Ectodermal cell (in vitro differentiated cells): ENCODE measurements around the gene ITPRIP.

Experiments
- H3K27ac ChIP-seq: 2 replicates; pipeline ENCODE4 v1.7.0; 2013; ENCODE audit warnings: mild to moderate bottlenecking, low read depth, low read length; ENCODE audit not compliant: insufficient read depth, poor library complexity, severe bottlenecking
- H3K27me3 ChIP-seq: 2 replicates; pipeline ENCODE4 v1.7.0; 2013; ENCODE audit warnings: mild to moderate bottlenecking, low read length; ENCODE audit not compliant: insufficient read depth, control insufficient read depth, poor library complexity, severe bottlenecking
- H3K36me3 ChIP-seq: one replicate; pipeline ENCODE4 v1.7.0; 2013; ENCODE audit warnings: low read length; ENCODE audit not compliant: control insufficient read depth, insufficient read depth
- H3K4me1 ChIP-seq: one replicate; pipeline ENCODE4 v1.7.0; 2013; ENCODE audit warnings: low read length; ENCODE audit not compliant: control insufficient read depth, insufficient read depth
- H3K4me3 ChIP-seq: 2 replicates; pipeline ENCODE4 v1.7.0; 2013; ENCODE audit warnings: low read depth, low read length, control low read depth; ENCODE audit not compliant: insufficient read depth
- H3K9me3 ChIP-seq: 2 replicates; pipeline ENCODE4 v1.7.0; 2013; ENCODE audit warnings: mild to moderate bottlenecking, low read length, moderate library complexity; ENCODE audit not compliant: control insufficient read depth
- WGBS, 2 experiments: methylation state at CpG; one replicate each; pipeline ENCODE4 v1.1.7; 2013; ENCODE audit warnings: missing lambda C conversion rate in 2 of 2; 5-methylcytosine and 5-hydroxymethylcytosine counted together

ITPRIP gene

DNA sequence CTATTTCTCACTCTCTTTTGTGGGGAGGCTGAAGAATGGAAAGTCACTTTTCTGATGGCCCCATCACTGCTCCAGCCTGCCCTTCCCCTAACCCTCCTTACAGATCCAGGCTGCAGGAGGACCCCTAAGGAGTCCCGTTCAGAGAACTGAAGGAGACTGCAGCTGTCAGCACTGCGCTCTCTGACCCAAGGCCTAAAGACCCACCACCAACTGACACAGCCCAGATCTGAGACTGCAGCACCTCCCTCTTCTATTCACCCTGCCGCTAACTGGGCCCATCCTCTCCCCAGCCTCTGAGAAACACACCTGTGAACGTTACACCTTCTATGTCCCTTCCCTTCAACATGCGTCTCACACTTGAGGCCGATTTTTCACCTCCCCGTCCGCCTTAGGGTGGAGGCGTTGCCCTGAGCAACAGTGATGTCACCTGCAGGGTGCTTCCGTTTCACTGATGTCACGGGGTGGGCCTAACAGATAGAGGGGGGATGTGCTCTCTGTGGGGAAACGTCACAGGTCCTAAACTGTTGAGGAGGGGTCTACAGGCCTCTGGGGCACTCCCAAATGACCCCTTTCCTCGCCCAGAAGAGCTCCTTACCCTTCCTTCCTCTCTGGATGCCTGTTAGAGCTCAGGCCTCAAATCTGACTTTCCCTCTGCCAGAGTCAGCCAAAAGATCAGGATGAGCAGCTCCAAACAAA is 5.1 kb downstream of the ITPRIP start:
- Histone ChIP-seq H3K27me3 (peaks cover 67% of the 10 kb centered on the region), H3K4me3 (no peak overlapping the region), H3K36me3 (no peaks in the 10 kb centered on the region), H3K27ac (no peak overlapping the region), H3K9me3 (no peaks in the 10 kb centered on the region), H3K4me1 (peaks cover 47% of the 10 kb centered on the region)
- WGBS, 2 experiments = 51 to 59% methylated on average over 13 of the region's 13 CpGs

DNA sequence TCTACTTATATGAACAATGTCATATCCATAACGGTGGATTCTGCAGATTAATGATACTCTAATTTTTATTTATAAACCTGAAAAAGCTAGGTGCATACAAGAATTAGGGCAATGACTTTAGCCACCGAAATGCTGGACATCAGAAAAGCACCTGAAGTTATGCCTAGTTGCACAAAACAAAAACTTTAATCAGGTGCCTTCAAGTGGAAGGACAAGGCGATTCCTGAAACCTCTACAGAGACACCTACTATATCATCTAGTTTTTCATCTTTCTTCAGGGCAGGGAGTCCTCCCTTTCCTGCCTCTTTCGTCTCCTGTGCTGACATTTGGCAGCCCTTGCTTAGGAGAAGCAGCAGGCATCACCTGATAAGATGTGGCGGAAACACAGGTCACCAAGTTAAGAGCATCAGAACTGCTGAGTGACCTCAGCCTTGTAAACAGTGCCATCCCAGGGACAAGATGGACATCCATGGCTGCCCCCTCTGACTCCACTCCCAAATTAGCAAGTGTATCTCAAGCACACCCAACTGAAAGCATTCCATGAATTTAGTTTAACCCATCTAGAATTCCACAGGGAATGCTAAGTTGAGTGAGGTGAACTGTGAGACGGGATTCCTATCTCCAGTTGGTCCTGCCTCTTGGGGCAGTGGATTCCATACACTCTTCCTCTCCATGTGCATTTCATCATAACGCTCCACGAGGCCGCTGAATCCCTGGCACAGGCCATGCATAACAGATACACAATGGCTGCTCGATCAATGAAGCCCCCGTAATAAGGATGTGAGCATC is 5.8 kb downstream of the ITPRIP start:
- Histone ChIP-seq H3K9me3 (no peaks in the 10 kb centered on the region), H3K4me3 (no peak overlapping the region), H3K4me1 (peaks cover 54% of the 10 kb centered on the region), H3K27me3 (peaks cover 70% of the 10 kb centered on the region), H3K36me3 (no peaks in the 10 kb centered on the region), H3K27ac (no peak overlapping the region)
- 92 to 93% methylated on average over 10 to 11 of the region's 11 CpGs for WGBS, 2 experiments

DNA sequence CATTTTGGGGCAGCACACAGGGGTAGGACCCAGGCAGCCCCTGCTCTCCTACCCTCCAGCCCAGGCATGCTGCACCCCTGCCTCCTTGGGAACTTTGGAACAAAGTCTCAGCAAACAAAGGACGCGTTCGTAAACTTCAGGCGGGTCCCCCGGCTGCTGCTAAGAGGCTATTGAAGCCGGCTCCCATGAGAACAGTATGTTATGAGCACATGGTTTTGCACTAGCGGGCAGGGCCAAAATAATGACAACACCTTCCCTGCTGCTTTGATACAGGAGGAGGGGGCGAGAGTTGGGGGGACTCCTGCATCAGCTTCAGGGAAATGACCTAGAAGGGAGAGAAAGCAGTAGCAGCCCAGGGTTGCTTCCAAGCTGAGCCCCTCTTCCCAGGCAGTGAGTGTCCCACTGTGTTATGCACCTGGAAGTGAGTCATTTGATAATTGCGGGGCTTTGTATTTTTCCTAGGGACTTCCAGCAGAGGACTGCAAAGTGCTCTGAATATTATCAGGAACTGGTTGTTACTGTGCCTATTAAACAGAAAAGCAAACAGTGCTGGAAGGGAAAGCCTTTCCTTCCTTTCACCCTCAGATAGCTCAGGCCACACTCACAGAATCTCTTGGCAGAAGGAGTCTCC is 6.9 kb downstream of the ITPRIP start:
- Histone ChIP-seq H3K27ac (no peak overlapping the region), H3K9me3 (no peaks in the 10 kb centered on the region), H3K36me3 (no peaks in the 10 kb centered on the region), H3K27me3 (peaks cover 70% of the 10 kb centered on the region), H3K4me1 (peaks cover 60% of the 10 kb centered on the region), H3K4me3 (no peak overlapping the region)
- 16 to 18% methylated on average over 9 of the region's 9 CpGs for WGBS, 2 experiments

DNA sequence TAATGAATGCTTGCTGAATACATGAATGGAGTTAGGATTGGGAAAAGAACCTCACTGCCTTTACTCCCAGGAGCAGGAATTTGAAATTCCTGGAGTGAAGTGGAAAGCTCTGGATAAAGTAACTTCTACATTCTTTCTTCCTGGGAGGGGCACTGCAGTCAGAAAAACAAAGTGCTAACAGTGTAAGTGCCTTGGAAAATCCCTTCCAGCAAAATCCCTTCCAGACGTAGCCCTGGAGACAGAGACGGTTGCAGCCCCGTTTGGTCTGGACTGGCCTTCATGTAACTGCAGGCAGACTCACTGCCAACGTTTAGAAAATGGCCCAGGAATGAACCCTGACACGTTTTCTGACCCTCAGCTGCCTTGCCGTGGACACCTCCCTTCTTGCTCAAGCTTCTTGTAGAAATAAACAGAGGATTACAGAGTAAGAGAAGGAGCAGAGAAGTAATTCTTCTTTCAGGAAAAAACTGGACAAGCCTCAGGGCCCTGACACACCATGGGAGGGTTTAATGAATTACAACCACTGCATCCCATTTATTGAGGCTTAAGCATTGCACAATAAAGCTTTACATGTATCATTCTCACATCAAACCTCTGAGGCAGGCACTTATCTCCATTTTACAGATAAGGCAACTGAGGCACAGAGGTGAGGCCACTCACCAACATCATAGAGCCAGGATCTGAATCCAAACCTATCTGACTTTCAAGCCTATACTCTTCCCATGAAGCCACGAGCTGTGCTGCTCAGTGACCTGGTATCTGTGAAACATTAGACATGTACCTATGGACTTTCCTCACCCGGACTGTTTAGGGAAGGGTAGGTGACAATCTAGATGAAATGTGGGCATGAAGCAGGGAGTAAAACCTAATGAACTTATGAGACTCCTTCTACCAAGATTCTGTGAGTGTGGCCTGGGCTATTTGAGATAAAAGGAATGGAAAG is 7.8 kb downstream of the ITPRIP start:
- 56% methylated on average over 8 of the region's 8 CpGs for WGBS, 2 experiments

DNA sequence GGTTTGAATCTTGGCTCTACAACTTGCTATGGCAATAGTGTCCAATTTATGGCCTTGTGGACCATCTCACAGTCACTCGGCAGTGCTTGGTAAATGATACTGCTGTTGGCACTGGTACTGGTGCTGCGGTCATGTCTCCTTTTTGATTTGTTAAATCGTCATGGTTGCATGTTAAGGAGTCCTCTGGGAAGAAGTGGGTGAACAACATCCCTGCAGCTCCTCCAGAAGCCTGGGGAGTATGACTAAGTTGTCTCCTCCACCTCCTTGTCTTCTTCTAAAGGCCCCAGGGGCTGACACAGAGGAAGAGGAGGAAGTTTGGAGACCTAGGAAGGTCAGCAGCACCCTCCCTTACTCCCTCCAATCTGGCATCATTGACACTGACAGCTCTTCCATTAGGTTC is 8.5 kb downstream of the ITPRIP start:
- peaks cover 63% of the 10 kb centered on the region for H3K4me1 ChIP-seq
- no peak overlapping the region for H3K4me3 ChIP-seq
- H3K36me3 ChIP-seq = no peaks in the 10 kb centered on the region
- peaks cover 80% of the 10 kb centered on the region for H3K27me3 ChIP-seq
- peak overlapping the region; percentile 36 for H3K27ac ChIP-seq
- H3K9me3 ChIP-seq = no peaks in the 10 kb centered on the region
- 84 to 86% methylated on average over 3 of the region's 3 CpGs for WGBS, 2 experiments

More for the DNA sequence above, 7.8 kb downstream of the ITPRIP start:
- H3K4me1 ChIP-seq = peaks cover 63% of the 10 kb centered on the region
- no peak overlapping the region for H3K27ac ChIP-seq
- no peaks in the 10 kb centered on the region for H3K9me3 ChIP-seq
- H3K36me3 ChIP-seq = no peaks in the 10 kb centered on the region
- no peak overlapping the region for H3K4me3 ChIP-seq
- peaks cover 79% of the 10 kb centered on the region for H3K27me3 ChIP-seq

GRCh38 chr10:104328896-104329710 is 9.2 kb downstream of the ITPRIP start:
- Histone ChIP-seq H3K27ac (peak overlapping the region; percentile 90), H3K36me3 (no peaks in the 10 kb centered on the region), H3K9me3 (no peaks in the 10 kb centered on the region), H3K27me3 (peaks cover 85% of the 10 kb centered on the region), H3K4me1 (peaks cover 63% of the 10 kb centered on the region), H3K4me3 (peak overlapping the region; percentile 11)
- 23 to 24% methylated on average over 13 of the region's 15 CpGs for WGBS, 2 experiments

DNA sequence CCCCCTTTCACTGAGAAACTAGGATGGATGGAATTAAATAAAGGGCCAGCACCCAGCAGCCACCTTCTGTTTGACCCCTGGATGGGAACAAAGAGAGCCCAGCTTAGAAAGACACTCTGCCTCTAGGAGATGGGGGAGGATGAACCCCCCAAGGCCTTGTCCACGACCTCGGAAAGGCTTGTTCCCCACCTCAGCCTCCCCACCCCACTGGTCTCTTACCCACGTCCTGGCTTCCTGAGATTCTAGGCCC is 9.7 kb downstream of the ITPRIP start:
- peaks cover 58% of the 10 kb centered on the region for H3K4me1 ChIP-seq
- peaks cover 90% of the 10 kb centered on the region for H3K27me3 ChIP-seq
- WGBS, 2 experiments = 0 to 2% methylated on average over 3 of the region's 3 CpGs

GRCh38 chr10:104327745-104328645 is 10.3 kb downstream of the ITPRIP start:
- 29 to 30% methylated on average over 19 to 20 of the region's 20 CpGs for WGBS, 2 experiments
- Histone ChIP-seq H3K4me1 (peaks cover 53% of the 10 kb centered on the region), H3K9me3 (no peaks in the 10 kb centered on the region)

More for the DNA sequence above, 9.7 kb downstream of the ITPRIP start:
- H3K27ac ChIP-seq = peak overlapping the region; percentile 90
- no peaks in the 10 kb centered on the region for H3K36me3 ChIP-seq
- no peaks in the 10 kb centered on the region for H3K9me3 ChIP-seq
- H3K4me3 ChIP-seq = peak overlapping the region; percentile 11

More at GRCh38 chr10:104327745-104328645, 10.3 kb downstream of the ITPRIP start:
- Histone ChIP-seq H3K27me3 (peaks cover 88% of the 10 kb centered on the region), H3K36me3 (no peaks in the 10 kb centered on the region), H3K27ac (peak overlapping the region; percentile 90), H3K4me3 (no peak overlapping the region)
